DMS53 treated with DMSO at 0.1 percent for 48 hours (cell line): ENCODE data around the gene DCTN1.
A peak's percentile ranks its signal among the peaks of the same experiment; 100 is the strongest.
"Not testable (repeated sequence)": the region's sequence is repeated elsewhere in the genome, so short reads cannot be mapped to it uniquely, and the experiment has no call there.

Source experiments
- DNase-seq: peaks from one replicate; lab custom pipeline; 2025; ENCODE audit not compliant: unreplicated experiment; lab: John Stamatoyannopoulos, UW

DCTN1 gene

GRCh38 chr2:74372674-74373073 lies 7.4 kb downstream of the DCTN1 start:
- DNase-seq: no peak

GRCh38 chr2:74371421-74371820 lies 8.7 kb downstream of the DCTN1 start:
- no peak for DNase-seq

GRCh38 chr2:74369976-74370375 lies 10.1 kb downstream of the DCTN1 start:
- no peak for DNase-seq

GRCh38 chr2:74368499-74368898 lies 11.6 kb downstream of the DCTN1 start:
- DNase-seq: no peak

GRCh38 chr2:74367789-74368188 lies 12.3 kb downstream of the DCTN1 start:
- DNase-seq: no peak

GRCh38 chr2:74366036-74366435 lies 14.1 kb downstream of the DCTN1 start:
- no peak for DNase-seq

- DNase-seq: no peak
Observed at GRCh38 chr2:74364533-74365505, 15.3 kb downstream of the DCTN1 start.

- DNase-seq: no peak
Observed at GRCh38 chr2:74361327-74361726, 18.8 kb downstream of the DCTN1 start.

- no peak for DNase-seq
Observed at GRCh38 chr2:74357627-74358026, 22.5 kb downstream of the DCTN1 start.

GRCh38 chr2:74349889-74350288 lies 30.2 kb downstream of the DCTN1 start:
- no peak for DNase-seq

GRCh38 chr2:74347742-74348141 lies 32.4 kb downstream of the DCTN1 start:
- no peak for DNase-seq

GRCh38 chr2:74347303-74347702 lies 32.8 kb downstream of the DCTN1 start:
- DNase-seq: no peak

- DNase-seq: no peak
Observed at GRCh38 chr2:74345272-74345943, 34.7 kb downstream of the DCTN1 start.

- DNase-seq: no peak
Observed at GRCh38 chr2:74343316-74343715, 36.8 kb downstream of the DCTN1 start, which contains the start of gene SLC4A5. SLC4A5 (minus strand) TSS chr2:74343416; CDS start chr2:74315023, 28,393 bp downstream.

- DNase-seq: not testable (repeated sequence)
Observed at GRCh38 chr2:74336227-74336626, 43.9 kb downstream of the DCTN1 start.

- DNase-seq: peak; percentile 72
Observed at GRCh38 chr2:74334931-74335333, 45.2 kb downstream of the DCTN1 start.

GRCh38 chr2:74333896-74334586 lies 46.1 kb downstream of the DCTN1 start:
- no peak for DNase-seq

- DNase-seq: no peak
Observed at GRCh38 chr2:74333175-74333574, 46.9 kb downstream of the DCTN1 start.

GRCh38 chr2:74332550-74333174 lies 47.4 kb downstream of the DCTN1 start:
- DNase-seq: no peak

GRCh38 chr2:74328573-74328972 lies 51.5 kb downstream of the DCTN1 start:
- no peak for DNase-seq

- no peak for DNase-seq
Observed at GRCh38 chr2:74328074-74328473, 52.0 kb downstream of the DCTN1 start.
